Uterus (tissue), 2 donors: ENCODE measurements around the gene ATN1.

Source experiments
- POLR2A ChIP-seq, 2 donors: fragments of 450-650 bp; IDR thresholded peaks; one replicate each; pipeline ENCODE4 v1.6.1; 2016; ENCODE audit warnings: antibody characterized with exemption in 2 of 2, mild to moderate bottlenecking in 1 of 2, moderate library complexity in 1 of 2
- TF ChIP-seq, protein P1 (sequence below), 4 experiments: fragments of 200-600 bp in 2 of 4; fragments of 450-650 bp in 2 of 4; sonication (generic) in 2 of 4; IDR thresholded peaks; one replicate each; pipeline ENCODE4 v1.5.1; 2016 to 2019; ENCODE audit warnings: antibody characterized with exemption in 4 of 4, mild to moderate bottlenecking in 2 of 4, moderate library complexity in 1 of 4

DNA sequence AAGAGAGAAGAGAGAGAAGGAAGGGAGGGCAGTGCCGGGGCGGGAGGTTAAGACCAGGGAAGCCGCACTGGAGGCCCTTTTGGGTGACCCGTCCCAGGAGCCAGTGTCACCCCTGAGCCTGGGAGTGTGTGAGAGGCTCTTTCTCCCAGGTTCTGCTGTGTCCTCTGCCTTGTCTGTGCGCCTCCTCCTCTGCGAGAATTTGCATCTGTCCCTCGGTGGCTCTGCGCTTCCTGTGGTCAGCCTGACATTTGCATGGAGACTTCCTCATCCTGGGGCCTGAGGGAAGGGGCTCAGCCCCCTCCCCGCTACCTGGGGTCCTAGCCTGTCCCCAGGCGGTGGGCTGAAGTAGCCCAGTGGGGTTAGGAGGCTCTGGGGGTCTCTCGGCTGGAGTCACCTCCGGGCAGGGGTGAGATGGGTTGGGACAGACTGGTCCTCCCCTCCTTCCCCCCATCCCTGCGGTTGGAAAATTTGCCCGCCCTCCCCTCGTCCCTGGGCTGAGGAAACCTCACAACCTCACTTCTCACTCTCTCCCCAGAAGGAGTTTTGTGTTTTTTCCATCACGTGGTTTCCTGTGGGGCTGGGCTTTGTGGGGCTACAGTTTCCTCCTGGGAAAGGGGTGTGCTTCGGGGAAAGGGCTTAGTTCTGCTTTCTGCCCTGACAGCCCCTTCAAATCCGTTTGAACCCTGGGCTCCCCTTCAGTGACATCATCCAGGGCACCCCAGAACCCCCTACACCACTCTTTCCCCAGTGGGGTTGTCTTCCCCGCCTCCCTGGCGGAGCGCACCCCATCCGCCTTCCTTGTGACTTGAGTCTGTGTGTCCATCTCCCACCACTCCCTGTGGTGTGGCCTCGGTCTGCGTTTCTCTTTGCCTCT, 25.9 kb downstream of the ATN1 start:
- TF ChIP-seq, protein P1, sequence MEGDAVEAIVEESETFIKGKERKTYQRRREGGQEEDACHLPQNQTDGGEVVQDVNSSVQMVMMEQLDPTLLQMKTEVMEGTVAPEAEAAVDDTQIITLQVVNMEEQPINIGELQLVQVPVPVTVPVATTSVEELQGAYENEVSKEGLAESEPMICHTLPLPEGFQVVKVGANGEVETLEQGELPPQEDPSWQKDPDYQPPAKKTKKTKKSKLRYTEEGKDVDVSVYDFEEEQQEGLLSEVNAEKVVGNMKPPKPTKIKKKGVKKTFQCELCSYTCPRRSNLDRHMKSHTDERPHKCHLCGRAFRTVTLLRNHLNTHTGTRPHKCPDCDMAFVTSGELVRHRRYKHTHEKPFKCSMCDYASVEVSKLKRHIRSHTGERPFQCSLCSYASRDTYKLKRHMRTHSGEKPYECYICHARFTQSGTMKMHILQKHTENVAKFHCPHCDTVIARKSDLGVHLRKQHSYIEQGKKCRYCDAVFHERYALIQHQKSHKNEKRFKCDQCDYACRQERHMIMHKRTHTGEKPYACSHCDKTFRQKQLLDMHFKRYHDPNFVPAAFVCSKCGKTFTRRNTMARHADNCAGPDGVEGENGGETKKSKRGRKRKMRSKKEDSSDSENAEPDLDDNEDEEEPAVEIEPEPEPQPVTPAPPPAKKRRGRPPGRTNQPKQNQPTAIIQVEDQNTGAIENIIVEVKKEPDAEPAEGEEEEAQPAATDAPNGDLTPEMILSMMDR (IDR thresholded peaks at IDR 0.05), result no peak
- no peak for TF ChIP-seq POLR2A (IDR thresholded peaks at IDR 0.05)
